H1 (cell line): ENCODE measurements around the gene SFXN2. TPM values are rescaled to one million over a fixed set of nuclear protein-coding genes. Genes with fewer than 3 reads are reported as not detected.
"Not testable (repeated sequence)": the region's sequence is repeated elsewhere in the genome, so short reads cannot be mapped to it uniquely, and the experiment has no call there.

ENCODE experiments used
- CTCF ChIA-PET: fragments of 300-600 bp; sonication (Branson Sonifier 250); formaldehyde crosslinking; loops from one replicate; lab custom pipeline; 2021; ENCODE audit not compliant: partially characterized antibody; lab: Charles Lee
- POLR2A ChIA-PET: fragments of 300-600 bp; sonication (Branson Sonifier 250); formaldehyde crosslinking; loops from one replicate; lab custom pipeline; 2021; ENCODE audit warnings: inconsistent platforms; ENCODE audit not compliant: partially characterized antibody; lab: Charles Lee
- DNase-seq, 2 experiments: peaks; one replicate each; pipeline versions ENCODE4 v3.0.0 to v3.0.0-alpha.2; 2010 to 2022; ENCODE audit warnings: low spot score in 2 of 2, low read depth in 1 of 2, mixed read lengths in 1 of 2
- FAIRE-seq: peaks from 2 replicates; lab custom pipeline; 2011; peaks lifted over from hg19 to GRCh38; lab: Jason Lieb, UNC
- H2AFZ ChIP-seq: 2 replicates; pipeline ENCODE4 v1.8.1; 2012; ENCODE audit warnings: low read length, inconsistent platforms
- H2AK5ac ChIP-seq: 2 replicates; pipeline ENCODE4 v1.6.1; 2013; ENCODE audit warnings: low read depth, low read length
- H2BK120ac ChIP-seq: replicated peaks from 2 replicates; pipeline ENCODE3; 2013; ENCODE audit warnings: low read depth, low read length, inconsistent platforms
- H2BK12ac ChIP-seq: 2 replicates; pipeline ENCODE4 v1.6.1; 2013; ENCODE audit warnings: low read depth, low read length
- H2BK15ac ChIP-seq: 2 replicates; pipeline ENCODE4 v1.6.1; 2013; ENCODE audit warnings: low read length
- H2BK20ac ChIP-seq: 2 replicates; pipeline ENCODE4 v1.6.1; 2013; ENCODE audit warnings: low read length
- H2BK5ac ChIP-seq: 2 replicates; pipeline ENCODE4 v1.6.1; 2013; ENCODE audit warnings: low read depth, low read length
- H3K14ac ChIP-seq: 2 replicates; pipeline ENCODE4 v1.6.1; 2013; ENCODE audit warnings: inconsistent platforms; ENCODE audit not compliant: insufficient read length
- H3K18ac ChIP-seq: 2 replicates; pipeline ENCODE4 v1.6.1; 2013; ENCODE audit warnings: low read length; ENCODE audit errors: extremely low read depth
- H3K23ac ChIP-seq: 2 replicates; pipeline ENCODE4 v1.6.1; 2013; ENCODE audit warnings: inconsistent platforms; ENCODE audit not compliant: insufficient read length
- H3K23me2 ChIP-seq: 2 replicates; pipeline ENCODE4 v1.6.1; 2013; ENCODE audit warnings: low read depth, low read length
- H3K27ac ChIP-seq: 2 replicates; pipeline ENCODE4 v1.6.1; 2011; ENCODE audit warnings: low read depth, low read length, inconsistent platforms
- H3K27me3 ChIP-seq, 4 experiments: replicated peaks in 1 of 4; 1 replicate in 1 of 4; 2 replicates in 3 of 4; pipeline versions ENCODE4 v1.6.1 to v1.8.1; 2011 to 2013; ENCODE audit warnings: low read length in 3 of 4, mild to moderate bottlenecking in 3 of 4, inconsistent platforms in 2 of 4, mixed read lengths in 2 of 4, moderate library complexity in 1 of 4; ENCODE audit not compliant: control insufficient read depth in 3 of 4, insufficient read depth in 3 of 4; ENCODE audit errors: extremely low read depth in 1 of 4
- H3K36me3 ChIP-seq, 4 experiments: 2 replicates each; pipeline versions ENCODE4 v1.6.1 to v1.8.1; 2011 to 2013; ENCODE audit warnings: mild to moderate bottlenecking in 4 of 4, low read length in 3 of 4, moderate library complexity in 2 of 4, control low read depth in 1 of 4, inconsistent platforms in 1 of 4; ENCODE audit not compliant: insufficient read depth in 4 of 4, control insufficient read depth in 2 of 4
- H3K4ac ChIP-seq: replicated peaks from 2 replicates; pipeline ENCODE3; 2013; ENCODE audit warnings: low read length, low read depth, mixed read lengths, inconsistent platforms; ENCODE audit not compliant: insufficient read length
- H3K4me1 ChIP-seq, 4 experiments: replicated peaks in 1 of 4; 1 replicate in 1 of 4; 2 replicates in 3 of 4; pipeline versions ENCODE4 v1.6.1 to v1.8.1; 2011 to 2013; ENCODE audit warnings: low read length in 3 of 4, inconsistent platforms in 2 of 4, mixed read lengths in 1 of 4; ENCODE audit not compliant: insufficient read depth in 4 of 4, control insufficient read depth in 3 of 4
- H3K4me2 ChIP-seq, 2 experiments: 2 replicates each; pipeline versions ENCODE4 v1.6.1 to v1.8.1; 2011 to 2013; ENCODE audit warnings: low read depth in 2 of 2, low read length in 2 of 2, control low read depth in 1 of 2, inconsistent platforms in 1 of 2, mild to moderate bottlenecking in 1 of 2; ENCODE audit not compliant: insufficient read depth in 1 of 2
- H3K4me3 ChIP-seq, 4 experiments: fragments of 200-600, 300-600 bp in 1 of 4; sonication (generic), shearing (Covaris generic), sonication (Bioruptor Twin) in 1 of 4; 2 replicates each; pipeline versions ENCODE4 v1.5.1 to v1.8.1; 2011 to 2016; ENCODE audit warnings: low read length in 4 of 4, low read depth in 3 of 4, control low read depth in 2 of 4, inconsistent platforms in 2 of 4, mild to moderate bottlenecking in 2 of 4, mixed read lengths in 1 of 4, moderate library complexity in 1 of 4; ENCODE audit not compliant: insufficient read depth in 2 of 4; ENCODE audit errors: extremely low read depth in 1 of 4
- H3K56ac ChIP-seq: replicated peaks from 2 replicates; pipeline ENCODE3; 2013; ENCODE audit warnings: low read depth, mild to moderate bottlenecking, mixed read lengths, low read length, inconsistent platforms; ENCODE audit not compliant: insufficient read length
- H3K79me1 ChIP-seq: 2 replicates; pipeline ENCODE4 v1.6.1; 2013; ENCODE audit warnings: low read depth, low read length, control low read depth
- H3K79me2 ChIP-seq, 2 experiments: 2 replicates each; pipeline versions ENCODE4 v1.6.1 to v1.8.1; 2012 to 2013; ENCODE audit warnings: low read length in 2 of 2, mild to moderate bottlenecking in 2 of 2, inconsistent platforms in 1 of 2; ENCODE audit not compliant: insufficient read depth in 2 of 2, control insufficient read depth in 1 of 2
- H3K9ac ChIP-seq, 4 experiments: replicated peaks in 1 of 4; 1 replicate in 1 of 4; 2 replicates in 3 of 4; pipeline versions ENCODE4 v1.6.1 to v1.8.1; 2011 to 2013; ENCODE audit warnings: low read depth in 3 of 4, low read length in 3 of 4, control low read depth in 2 of 4, mild to moderate bottlenecking in 2 of 4, moderate library complexity in 2 of 4, inconsistent platforms in 1 of 4; ENCODE audit errors: extremely low read depth in 1 of 4
- H3K9me3 ChIP-seq, 2 experiments: 2 replicates each; pipeline versions ENCODE4 v1.6.1 to v1.8.1; 2012 to 2013; ENCODE audit warnings: mild to moderate bottlenecking in 2 of 2, moderate library complexity in 2 of 2, control low read depth in 1 of 2, inconsistent platforms in 1 of 2, low read depth in 1 of 2, low read length in 1 of 2, mixed read lengths in 1 of 2; ENCODE audit not compliant: insufficient read depth in 2 of 2
- H4K20me1 ChIP-seq, 2 experiments: replicated peaks in 1 of 2; 2 replicates each; pipeline versions ENCODE3 to v1.8.1; 2011 to 2013; ENCODE audit warnings: inconsistent platforms in 2 of 2, low read length in 2 of 2, mild to moderate bottlenecking in 1 of 2; ENCODE audit not compliant: insufficient read depth in 2 of 2, control insufficient read depth in 1 of 2
- H4K5ac ChIP-seq: 2 replicates; pipeline ENCODE4 v1.6.1; 2013; ENCODE audit warnings: low read length, low read depth, mixed read lengths, inconsistent platforms; ENCODE audit not compliant: insufficient read length
- H4K8ac ChIP-seq: 2 replicates; pipeline ENCODE4 v1.8.0; 2013; ENCODE audit warnings: mild to moderate bottlenecking, moderate library complexity, low read length, inconsistent platforms; ENCODE audit not compliant: insufficient read depth; ENCODE audit errors: extremely low read depth
- H4K91ac ChIP-seq: replicated peaks from 2 replicates; pipeline ENCODE3; 2013; ENCODE audit warnings: low read length, mixed read lengths, inconsistent platforms; ENCODE audit not compliant: insufficient read length
- CEBPB ChIP-seq: IDR thresholded peaks from 2 replicates; pipeline ENCODE4 v1.6.1; 2012; ENCODE audit warnings: low read depth, low read length
- WGBS, 2 experiments: shearing (Covaris generic) in 1 of 2; methylation state at CpG; one replicate each; pipeline versions ENCODE4 v1.1.6 to v1.1.7; 2013 to 2015; ENCODE audit warnings: low lambda C conversion rate in 2 of 2, mixed read lengths in 2 of 2, inconsistent platforms in 1 of 2, low coverage in 1 of 2, missing lambda C conversion rate in 1 of 2; ENCODE audit not compliant: insufficient replicate concordance in 2 of 2, insufficient coverage in 1 of 2, insufficient read length in 1 of 2; ENCODE audit errors: extremely low coverage in 1 of 2, missing lambda C conversion rate in 1 of 2; 5-methylcytosine and 5-hydroxymethylcytosine counted together
- polyA plus RNA-seq, 7 experiments: library from polyadenylated mRNA; depleted of rRNA in 3 of 7; stranded (reverse) in 5 of 7; unstranded in 2 of 7; fragments of >200 nt in 5 of 7; fragments of 200-250 nt in 2 of 7; gene quantifications; 1 replicate in 5 of 7; 2 replicates in 1 of 7; 4 replicates in 1 of 7; pipeline versions ENCODE4 v1.2.1 to v1.2.3, GENCODE V29; 2011 to 2013; ENCODE audit warnings: missing spikeins in 2 of 7, mixed read lengths in 2 of 7
- total RNA-seq: library from RNA; stranded (reverse); fragmentation: NEBNext Ultra II Directional; extraction: Animal tissue kit (Norgen Biotek cat#: 25700); gene quantifications from 2 replicates; pipeline ENCODE4 v1.2.1, GENCODE V29; 2021

The SFXN2 gene
- total and polyA plus RNA-seq, 2 of the 8 experiments (the other 6 are each of a cell fraction or from before 2014, with no cell fraction given), result 20.5 to 23.5 TPM

GRCh38 chr10:102715880-102716279 lies 1.4 kb downstream of the SFXN2 start (continued):
- no peak for TF ChIP-seq CEBPB

- not testable (repeated sequence) for H3K4ac ChIP-seq, H2BK20ac ChIP-seq, H2BK5ac ChIP-seq, H3K9ac ChIP-seq, H3K79me1 ChIP-seq, H3K4me3 ChIP-seq, H4K5ac ChIP-seq, DNase-seq, H2BK120ac ChIP-seq, H4K91ac ChIP-seq, FAIRE-seq, H3K23me2 ChIP-seq, H3K27ac ChIP-seq, H3K23ac ChIP-seq, H3K9me3 ChIP-seq, H2BK15ac ChIP-seq, H2AFZ ChIP-seq, H4K8ac ChIP-seq, H3K14ac ChIP-seq, H3K18ac ChIP-seq, H2AK5ac ChIP-seq, H2BK12ac ChIP-seq, H3K56ac ChIP-seq, H3K27me3 ChIP-seq
- H3K4me2 ChIP-seq, result peak overlapping the region in 1 of 2 experiments; percentile 67; a peak in 1 of 4 replicates
- peaks cover 5 to 22% (median 14%) of the 10 kb centered on the region in 4 experiments; a peak in 6 of 7 replicates for H3K4me1 ChIP-seq
- peaks cover 0 to 74% of the 10 kb centered on the region in 2 experiments; a peak in 2 of 4 replicates for H3K79me2 ChIP-seq
- WGBS, 2 experiments, result 95% methylated on average over 12 of the region's 18 CpGs; no CpG with 5 or more reads in 1 of the 2 experiments
- H4K20me1 ChIP-seq, result peaks cover 2 to 14% of the 10 kb centered on the region in 2 experiments
- POLR2A ChIA-PET, result interaction anchor here (1.9 to 7.3 kb wide), 3 partner anchors 9 to 60 kb away, joined by 4 to 53 read pairs (median 16); no protein-coding TSS in a partner anchor
- CTCF ChIA-PET, result interaction anchor here (1.2 kb wide), 1 partner anchor 48 kb away, joined by 3 read pairs; no protein-coding TSS in a partner anchor
- H3K36me3 ChIP-seq, result peaks cover 0 to 17% (median 2%) of the 10 kb centered on the region in 4 experiments; a peak in 4 of 8 replicates
These were observed 2.6 kb downstream of the SFXN2 start for GRCh38 chr10:102716900-102717565.
